GM21390 (cell line): ENCODE measurements around the gene MSL2.
"Not testable (repeated sequence)": the region's sequence is repeated elsewhere in the genome, so short reads cannot be mapped to it uniquely, and the experiment has no call there.

Experiments
- ATAC-seq: cut with Tn5 transposase; IDR thresholded peaks from one replicate; pipeline ENCODE4 v1.9.1; 2021; ENCODE audit not compliant: unreplicated experiment

Gene MSL2

GRCh38 chr3:136146981-136147729 lies 49.0 kb downstream of the MSL2 start:
- ATAC-seq = no peak

- ATAC-seq = not testable (repeated sequence)
Measured at GRCh38 chr3:136144397-136144796, 51.7 kb downstream of the MSL2 start.

GRCh38 chr3:136142592-136142991 lies 53.5 kb downstream of the MSL2 start:
- ATAC-seq = no peak

GRCh38 chr3:136141891-136142290 lies 54.2 kb downstream of the MSL2 start:
- no peak for ATAC-seq

GRCh38 chr3:136141291-136141785 lies 54.8 kb downstream of the MSL2 start:
- ATAC-seq = no peak

GRCh38 chr3:136136454-136136853 lies 59.7 kb downstream of the MSL2 start:
- ATAC-seq = no peak

GRCh38 chr3:136135039-136135802 lies 60.9 kb downstream of the MSL2 start:
- no peak for ATAC-seq

- no peak for ATAC-seq
Measured at GRCh38 chr3:136134091-136134490, 62.0 kb downstream of the MSL2 start.

GRCh38 chr3:136131647-136132046 lies 64.5 kb downstream of the MSL2 start:
- not testable (repeated sequence) for ATAC-seq

- no peak for ATAC-seq
Measured at GRCh38 chr3:136122006-136122405, 74.1 kb downstream of the MSL2 start.

GRCh38 chr3:136120373-136121348 lies 75.5 kb downstream of the MSL2 start:
- ATAC-seq = peak; percentile 92

GRCh38 chr3:136119783-136120182 lies 76.4 kb downstream of the MSL2 start:
- ATAC-seq = not testable (repeated sequence)

- ATAC-seq = not testable (repeated sequence)
Measured at GRCh38 chr3:136119332-136119731, 76.8 kb downstream of the MSL2 start.

- ATAC-seq = no peak
Measured at GRCh38 chr3:136114421-136114820, 81.7 kb downstream of the MSL2 start.

GRCh38 chr3:136110481-136110880 lies 85.7 kb downstream of the MSL2 start:
- ATAC-seq = no peak

- ATAC-seq = peak; percentile 97
Measured at GRCh38 chr3:136109499-136109898, 86.6 kb downstream of the MSL2 start.

GRCh38 chr3:136106101-136106500 lies 90.0 kb downstream of the MSL2 start:
- no peak for ATAC-seq

- ATAC-seq = no peak
Measured at GRCh38 chr3:136105044-136105443, 91.1 kb downstream of the MSL2 start.
